Measurements from ENCODE around the gene FANCB.

The FANCB gene

DNA sequence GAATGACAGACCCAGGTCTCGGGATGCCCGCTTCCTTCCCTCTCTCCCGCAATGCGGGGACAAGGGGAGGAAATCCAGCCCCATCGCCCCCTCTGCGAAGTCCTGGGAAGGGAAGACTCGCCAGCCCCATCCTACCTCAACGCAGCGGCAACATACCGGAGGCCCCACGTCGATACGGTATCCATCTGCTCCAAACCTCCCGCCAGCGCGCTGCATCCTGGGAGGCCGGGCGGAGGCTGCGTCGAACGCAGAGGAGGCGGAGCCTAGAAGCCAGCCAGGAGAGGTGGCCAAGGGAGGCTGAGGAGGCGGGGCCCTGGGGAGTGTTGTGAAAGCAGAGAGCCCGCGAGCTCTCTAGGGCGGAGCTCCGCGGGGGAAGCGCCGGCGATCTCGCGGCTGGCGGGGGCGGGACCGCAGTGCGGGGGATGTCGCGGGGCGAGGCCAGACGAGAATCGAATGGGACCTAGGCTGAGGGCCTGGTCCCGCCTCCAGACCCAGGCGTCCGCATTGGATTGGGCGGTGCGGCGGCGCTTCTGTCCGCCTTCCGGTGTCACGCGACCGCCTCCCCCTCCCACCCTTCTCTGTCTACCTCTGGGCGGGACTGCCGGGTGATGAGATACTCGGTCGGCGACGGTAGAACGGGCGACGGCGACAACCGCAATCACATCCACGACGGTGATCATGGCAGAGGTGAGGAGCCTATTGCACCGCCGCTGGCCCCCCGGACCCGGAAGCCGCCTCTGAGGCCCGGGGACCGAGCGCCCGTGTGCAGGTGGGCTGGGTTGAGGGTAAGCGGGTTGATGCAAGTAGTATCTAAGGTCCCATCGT is at the start of gene FANCB, which contains the start of gene MOSPD2:
Gene FANCB, minus strand, starts transcription at position 219 of the 825 bp plus-strand sequence. CDS start 7,559 bp downstream, outside the sequence.
Gene MOSPD2, plus strand, starts transcription at position 571 of the 825 bp plus-strand sequence. Its CDS starts 108 bp downstream, at position 679.
- peak; percentile 77 for DNase-seq (ENCODE audit: low read depth)

DNA sequence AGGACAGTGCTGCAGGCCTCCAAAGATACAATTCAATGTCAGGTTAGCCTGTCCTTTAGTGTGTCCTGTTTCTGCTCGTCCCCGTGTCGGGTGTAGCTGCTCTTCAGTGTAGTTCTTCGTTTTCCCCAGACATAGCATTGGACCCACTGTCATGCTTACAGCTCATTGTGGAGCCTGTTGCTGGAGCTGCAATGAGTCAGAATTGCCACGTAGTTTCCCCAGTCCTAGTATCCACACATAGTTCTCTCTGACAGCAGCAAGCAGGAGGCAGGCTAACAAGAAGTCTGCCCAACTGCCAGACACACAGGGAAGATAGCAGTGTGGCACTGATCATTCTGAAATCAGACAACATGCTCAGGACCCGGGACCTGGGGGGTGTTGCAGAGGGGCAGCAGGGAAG is 49.6 kb upstream of the FANCB start:
- peak; percentile 33 for DNase-seq (ENCODE audit: low read depth)

DNA sequence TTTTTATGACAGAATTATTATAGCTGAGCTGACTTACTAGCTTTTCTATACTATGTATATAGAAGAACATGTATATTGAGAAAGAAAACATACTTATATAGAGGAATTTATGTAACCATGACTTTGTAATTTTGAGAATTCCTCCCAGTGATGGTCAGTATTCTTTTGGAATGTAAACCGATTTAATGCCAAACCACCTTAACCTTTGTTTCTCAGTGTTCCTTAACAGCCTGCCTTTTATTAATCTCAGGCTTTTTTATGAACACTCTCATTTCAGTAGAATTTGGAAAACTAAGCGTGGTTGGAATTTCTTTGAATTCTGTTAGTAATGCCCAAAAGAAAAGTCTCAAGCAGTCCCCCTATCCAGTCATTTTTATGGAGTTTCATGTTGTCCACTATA is 47.3 kb upstream of the FANCB start:
- peak; percentile 34 for DNase-seq (ENCODE audit: low read depth)

DNA sequence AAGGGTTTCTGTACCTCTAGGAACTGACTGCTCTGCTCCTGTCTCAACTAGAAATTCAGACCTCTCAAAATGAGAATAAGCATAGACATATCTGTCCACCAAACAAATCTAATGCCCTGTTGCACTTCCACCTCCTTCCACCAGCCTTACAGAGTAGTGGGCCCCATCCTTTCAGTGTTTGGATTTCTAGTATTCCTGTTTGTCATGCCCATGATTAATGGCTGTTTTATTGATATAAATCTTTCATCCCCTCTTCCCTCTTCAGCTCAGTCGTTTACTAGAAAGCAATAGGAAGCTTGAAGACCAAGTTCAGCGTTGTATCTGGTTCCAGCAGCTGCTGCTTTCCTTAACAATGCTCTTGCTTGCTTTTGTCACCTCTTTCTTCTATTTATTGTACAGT is 46.5 kb upstream of the FANCB start:
- DNase-seq (ENCODE audit: low read depth): no peak

DNA sequence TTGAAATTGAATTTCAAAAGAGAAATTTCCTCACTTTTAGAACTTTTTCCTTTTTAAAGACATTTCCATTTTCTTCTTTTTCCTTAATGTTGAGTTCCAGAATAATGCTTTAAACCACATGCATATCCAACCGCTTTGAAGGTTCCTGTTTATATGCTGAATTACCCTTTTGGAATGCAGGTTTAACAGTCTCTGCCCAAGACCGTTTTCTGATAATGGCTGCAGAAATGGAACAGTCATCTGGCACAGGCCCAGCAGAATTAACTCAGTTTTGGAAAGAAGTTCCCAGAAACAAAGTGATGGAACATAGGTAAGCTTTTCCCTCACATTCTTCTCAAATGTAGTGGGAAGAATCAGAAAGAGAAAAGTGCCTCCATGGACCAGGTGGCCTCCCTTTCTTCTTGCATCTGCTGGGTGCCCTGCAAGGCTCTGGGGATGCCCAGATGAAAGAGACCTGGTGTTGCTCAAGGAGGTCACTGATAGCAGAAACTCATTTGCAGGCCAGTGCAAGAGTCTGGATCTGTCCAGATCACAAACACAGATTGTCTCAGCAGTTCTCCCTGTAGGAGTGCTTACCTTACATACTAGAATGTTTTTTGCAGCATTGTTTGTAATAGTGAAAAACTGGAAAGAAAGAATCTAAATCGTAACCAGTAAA is 43.3 kb upstream of the FANCB start:
- peak; percentile 57 for DNase-seq (ENCODE audit: low read depth)

DNA sequence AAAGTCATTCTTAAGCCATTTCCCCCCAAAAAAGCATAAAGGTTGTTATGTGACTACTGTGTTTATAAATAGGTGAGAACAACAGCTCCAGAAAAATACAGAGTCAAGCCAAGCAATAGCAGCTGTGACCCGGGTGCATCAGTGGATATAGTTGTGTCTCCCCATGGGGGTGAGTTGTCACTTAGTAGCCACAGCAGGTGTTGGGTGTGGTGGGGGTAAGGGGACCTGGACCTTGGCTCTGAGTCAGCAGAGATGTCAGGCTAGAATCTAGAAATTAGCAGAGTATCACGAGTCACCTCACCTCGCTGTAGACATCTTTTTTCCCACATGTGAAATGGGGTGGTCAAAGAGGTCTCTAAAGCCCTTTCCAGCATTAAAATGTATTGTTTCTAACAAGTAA is 42.7 kb upstream of the FANCB start:
- DNase-seq (ENCODE audit: low read depth): no peak

DNA sequence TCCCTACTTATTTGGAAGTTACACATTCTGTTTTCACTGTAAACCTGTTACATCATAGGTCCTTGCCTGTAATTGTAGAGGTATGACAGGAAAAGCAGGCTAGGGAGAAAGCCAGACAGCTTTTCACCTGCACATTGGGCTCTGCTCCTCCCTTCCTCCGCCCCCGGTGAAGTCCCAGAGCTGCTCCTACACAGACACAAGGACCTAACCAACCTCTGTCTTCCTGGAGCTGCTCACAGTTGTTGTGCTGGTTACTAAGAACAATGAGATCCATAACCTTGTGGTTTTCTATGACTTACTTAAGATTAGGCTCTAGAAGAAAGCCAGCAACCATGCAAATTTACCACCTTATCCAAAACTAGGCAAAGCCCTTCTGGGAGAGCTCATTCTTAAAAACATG is 40.4 kb upstream of the FANCB start:
- no peak for DNase-seq (ENCODE audit: low read depth)

DNA sequence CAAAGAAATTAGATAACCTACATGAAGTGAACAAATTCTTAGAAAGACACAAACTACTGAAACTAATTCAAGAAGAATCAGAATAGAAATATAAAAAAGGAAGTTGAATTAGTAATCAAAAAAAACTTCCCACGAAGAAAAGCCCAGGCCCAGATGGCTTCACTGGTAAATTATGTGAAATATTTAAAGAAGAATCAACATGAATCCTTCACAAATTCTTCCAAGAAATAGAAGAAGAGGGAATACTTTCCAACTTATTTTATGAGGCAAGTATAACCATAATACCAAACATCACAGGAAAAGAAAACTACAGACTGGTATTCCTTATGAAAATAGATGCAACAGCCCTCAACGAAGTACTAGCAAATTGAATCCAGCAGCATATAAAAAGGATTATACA is 31.0 kb upstream of the FANCB start:
- no peak for DNase-seq (ENCODE audit: low read depth)

DNA sequence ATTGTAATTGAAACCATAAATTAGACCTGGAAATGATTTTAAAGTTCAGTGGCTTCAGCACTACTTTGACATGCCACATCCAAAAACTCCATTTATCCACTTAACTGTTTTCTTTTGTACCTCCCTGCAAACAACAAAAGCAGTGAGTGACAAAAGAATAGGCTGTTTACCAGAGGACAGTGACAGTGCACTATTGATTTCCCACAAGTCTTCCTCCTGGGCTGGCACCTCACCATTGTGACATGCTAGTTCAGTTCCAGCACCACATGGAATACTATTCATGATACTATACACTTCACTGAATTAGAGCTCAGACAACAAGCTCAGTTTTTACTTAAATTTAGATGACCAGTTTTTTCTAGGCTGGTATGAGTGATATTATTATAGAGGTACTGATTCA is 29.7 kb upstream of the FANCB start:
- no peak for DNase-seq (ENCODE audit: low read depth)

DNA sequence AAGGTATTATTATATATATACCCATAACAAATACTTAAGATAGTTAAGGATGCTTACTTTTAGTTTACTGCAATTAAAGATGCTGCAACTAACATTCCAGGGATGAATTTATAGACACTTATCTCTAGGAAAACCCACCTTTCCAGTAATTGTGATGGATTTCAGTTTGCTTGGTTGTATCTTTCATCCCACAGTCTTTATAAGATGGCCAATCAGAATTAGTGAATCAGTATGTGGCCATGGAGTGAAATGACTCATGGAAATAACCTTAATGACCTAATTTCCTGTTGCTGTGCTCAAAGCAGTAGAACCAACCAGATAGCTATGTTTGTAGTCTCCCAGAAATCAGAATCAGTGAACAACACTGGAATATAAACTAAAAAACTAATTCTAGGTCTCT is 26.7 kb upstream of the FANCB start:
- DNase-seq (ENCODE audit: low read depth): peak; percentile 23

DNA sequence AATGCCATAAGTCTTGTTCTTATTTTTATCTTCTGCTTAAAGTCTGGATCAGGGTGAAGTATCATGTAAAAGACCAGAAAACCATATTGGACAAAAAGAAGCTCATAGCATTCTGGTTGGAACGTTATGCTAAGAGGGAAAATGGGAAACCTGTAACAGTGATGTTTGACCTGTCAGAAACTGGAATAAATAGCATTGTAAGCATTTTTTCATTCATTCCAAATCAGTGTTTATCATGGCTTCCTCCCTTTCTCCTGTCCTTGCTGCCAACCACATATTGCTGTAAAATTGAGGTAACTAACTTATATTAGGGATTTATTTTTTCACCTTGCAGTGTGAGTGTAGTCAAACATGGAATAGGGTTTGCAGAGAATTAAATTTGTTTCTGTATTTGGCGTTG is 24.2 kb upstream of the FANCB start:
- DNase-seq (ENCODE audit: low read depth): no peak

DNA sequence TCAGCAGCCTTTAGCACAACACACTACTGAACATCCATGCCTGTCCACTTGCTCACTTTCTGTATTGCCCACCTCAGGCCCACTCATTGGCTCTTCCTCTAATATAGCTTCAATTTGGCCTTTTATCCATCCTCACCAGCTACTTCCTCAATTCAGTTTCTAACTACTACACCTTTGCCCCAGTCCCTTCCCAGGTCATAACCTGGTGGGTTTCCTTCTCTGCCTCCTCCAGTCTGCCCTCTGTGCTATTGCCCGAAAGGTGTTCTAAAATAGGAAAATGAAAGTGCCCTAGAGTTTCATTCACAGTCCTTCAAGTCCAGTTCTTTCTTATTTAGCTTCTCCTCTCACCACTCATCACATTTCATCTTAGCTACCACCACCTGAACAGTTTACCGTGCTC is 23.4 kb upstream of the FANCB start:
- no peak for DNase-seq (ENCODE audit: low read depth)

DNA sequence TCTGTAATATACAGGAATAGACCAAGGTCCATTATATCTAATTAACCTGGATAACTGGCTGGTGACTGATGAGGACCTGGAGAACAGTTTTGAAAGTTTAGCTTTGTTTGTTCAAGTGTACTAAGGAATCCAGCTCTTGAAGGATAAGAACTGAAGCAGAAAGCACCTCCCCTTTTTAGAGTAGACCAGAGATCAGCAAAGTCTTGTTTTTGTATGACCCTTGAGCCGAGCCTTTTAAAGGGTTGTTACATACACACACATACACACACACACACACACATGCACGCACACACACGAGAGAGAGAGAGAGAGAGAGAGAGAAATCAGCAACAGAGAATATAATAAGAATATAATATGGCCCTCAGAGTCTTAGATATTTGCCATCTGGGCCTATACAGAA is 13.4 kb upstream of the FANCB start:
- no peak for DNase-seq (ENCODE audit: low read depth)

DNA sequence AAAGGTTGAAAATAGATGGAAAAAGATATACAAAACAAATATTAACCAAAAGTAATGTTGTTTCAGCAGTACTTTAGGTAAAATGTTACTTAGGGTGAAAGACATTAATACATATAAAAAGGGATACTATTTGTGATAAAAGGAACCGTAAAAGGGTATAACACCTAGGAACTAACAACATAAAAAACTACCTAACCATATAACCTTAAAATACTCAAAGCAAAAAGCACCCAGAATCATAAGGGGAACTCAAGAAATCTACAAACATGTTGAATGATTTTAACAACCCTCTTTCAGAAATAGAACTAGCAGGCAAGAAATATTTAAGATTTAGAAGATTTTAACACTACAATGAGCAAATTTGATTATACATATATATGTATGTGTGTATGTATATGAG is 11.8 kb upstream of the FANCB start:
- DNase-seq (ENCODE audit: low read depth): no peak

DNA sequence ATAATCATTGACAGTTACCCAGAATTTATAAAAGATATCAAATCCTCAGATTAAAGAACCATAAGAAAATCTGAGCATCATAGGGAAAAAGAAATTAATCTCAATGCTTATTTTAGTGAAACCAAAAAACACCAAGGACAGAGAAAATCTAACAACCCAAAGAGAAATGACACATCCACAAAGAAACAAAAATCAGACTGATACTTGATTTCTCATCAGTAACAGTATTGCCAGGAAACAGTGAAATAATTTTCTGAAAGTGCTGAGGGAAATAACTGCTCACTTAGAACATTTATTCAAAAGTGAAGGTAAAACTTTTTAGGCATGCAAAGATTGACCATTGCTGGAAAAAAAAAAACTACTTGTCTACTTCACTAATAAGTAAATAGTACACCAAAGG is 11.0 kb upstream of the FANCB start:
- DNase-seq (ENCODE audit: low read depth): no peak

DNA sequence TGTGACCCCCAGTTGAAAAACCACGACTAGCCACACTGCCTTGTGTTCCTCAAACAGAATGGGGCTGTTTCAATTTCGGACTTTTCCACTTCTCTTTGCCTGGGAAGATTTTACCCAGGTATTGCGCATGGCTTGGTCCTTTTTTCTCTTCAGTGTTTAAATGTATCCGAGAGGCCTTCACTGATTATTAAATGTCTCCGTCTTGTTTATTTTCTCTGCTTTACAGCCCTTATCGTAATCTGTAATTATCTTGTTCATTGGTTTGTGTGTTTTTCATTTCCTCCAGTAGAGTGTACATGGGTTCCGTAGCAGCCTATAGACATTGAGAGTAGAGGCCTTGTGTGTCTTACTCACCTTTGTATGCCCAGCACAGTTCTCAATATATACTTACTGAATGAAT is 2.8 kb upstream of the FANCB start:
- no peak for DNase-seq (ENCODE audit: low read depth)

DNA sequence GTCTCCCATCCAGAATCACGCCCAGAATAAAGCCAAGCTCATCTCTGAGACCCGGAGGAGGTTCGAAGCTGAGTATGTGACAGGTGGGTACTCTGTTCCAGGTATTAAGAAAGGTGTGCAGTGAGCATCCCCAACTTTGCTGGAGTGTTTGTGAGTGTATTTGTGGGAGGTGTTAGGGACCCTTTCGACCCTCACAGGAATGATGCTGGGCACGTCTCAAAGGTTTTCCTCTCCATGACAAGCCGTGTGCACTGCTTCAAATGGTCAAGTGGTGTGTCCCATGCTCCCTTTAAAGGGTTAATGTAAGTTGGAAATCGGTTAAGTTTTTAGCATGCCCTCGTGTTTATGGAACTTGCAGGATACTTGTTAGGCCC is 794 bp upstream of the FANCB start:
- no peak for DNase-seq (ENCODE audit: low read depth)

DNA sequence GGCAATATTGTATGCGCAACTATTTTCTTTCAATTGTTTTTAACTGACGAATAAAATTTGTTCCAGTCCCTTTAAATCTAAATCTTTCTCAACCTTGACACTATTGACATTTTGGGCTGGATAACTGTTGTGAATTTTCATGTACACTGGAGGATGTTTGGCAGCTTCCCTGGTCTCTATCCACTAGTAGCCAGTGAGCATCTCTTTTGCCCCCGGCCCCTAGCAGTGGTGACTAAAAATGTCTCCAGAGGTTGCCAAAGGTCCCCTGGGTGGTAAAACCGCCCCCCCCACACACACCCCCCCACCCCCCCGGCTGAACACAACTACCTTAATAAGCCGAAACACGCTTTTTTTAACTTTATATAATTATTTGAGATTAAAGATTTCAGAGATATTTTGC is 514 bp downstream of the FANCB start:
- no peak for DNase-seq (ENCODE audit: low read depth)

DNA sequence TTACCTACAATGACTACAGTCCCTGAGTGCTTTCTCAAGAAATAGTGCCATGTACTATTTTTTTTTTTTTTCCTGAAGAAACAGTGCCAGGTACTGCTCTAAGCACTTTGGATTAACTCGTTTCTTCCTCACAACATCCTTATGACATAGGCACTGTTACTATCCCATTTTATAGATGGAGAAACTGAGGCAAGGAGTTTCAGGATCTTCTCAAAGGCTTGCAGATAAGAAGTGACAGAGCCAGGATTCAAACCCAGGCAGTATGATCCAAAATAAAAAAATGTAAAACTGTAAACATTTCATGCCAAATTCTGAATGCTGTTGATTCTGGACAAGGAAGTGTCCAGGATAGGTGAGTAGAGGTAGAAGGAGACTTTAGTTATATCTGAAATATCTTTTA is 1.1 kb downstream of the FANCB start:
- DNase-seq (ENCODE audit: low read depth): no peak

DNA sequence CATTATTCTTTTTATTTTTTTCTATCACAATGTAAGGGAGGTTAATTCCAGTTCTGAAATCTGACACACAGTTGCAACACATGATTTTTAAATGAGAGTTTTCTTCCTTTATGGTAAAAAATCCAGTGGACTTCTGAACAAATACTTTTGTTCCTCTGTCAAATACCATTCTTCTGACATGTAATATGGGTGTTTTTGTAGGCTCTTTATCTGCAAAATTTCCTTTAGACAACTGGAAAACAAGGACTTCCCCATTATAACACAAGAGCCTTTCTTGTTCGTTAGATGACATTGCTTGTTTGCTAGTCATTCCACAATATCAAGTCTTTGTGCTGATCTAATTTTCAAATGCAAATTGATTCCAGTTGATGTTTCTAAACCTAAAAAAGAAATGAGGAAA is 7.7 kb downstream of the FANCB start:
- no peak for DNase-seq (ENCODE audit: low read depth)

DNA sequence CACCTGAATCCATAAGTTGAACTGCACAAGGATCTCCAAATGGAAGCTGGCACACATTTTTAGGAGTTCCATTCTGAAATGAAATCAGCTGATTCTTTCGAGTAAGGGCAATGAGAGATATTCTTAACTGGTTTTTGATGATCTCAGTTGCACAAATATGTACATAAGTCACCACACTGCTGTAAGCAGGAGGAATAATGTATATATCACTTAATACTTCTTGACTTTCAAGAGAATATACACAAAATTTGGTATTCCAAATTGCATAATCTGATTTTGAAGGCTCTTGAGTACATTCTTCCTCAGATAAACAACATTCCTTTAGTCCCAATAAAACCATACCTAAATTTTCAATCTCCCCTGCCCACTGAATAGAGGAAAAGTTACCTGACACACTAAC is 8.2 kb downstream of the FANCB start:
- DNase-seq (ENCODE audit: low read depth): peak; percentile 26

DNA sequence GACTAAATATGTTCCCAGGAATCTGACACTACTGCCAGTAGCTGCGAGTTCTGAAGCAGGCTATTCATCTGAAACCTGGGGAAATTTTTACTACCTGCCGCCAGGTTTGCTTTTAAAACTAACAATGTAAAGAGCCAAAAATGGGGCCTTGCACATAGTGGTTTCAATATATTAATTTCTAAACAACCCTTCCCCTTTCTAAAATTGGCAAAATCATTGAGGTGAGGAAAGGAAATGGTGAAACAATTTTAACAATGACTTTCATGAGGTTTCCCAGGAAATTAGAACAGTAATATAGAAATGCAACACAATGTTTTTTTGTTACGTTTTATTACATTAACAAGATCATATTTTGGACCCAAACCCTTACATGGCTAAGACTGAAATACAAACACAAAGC is 21.3 kb downstream of the FANCB start:
- DNase-seq (ENCODE audit: low read depth): no peak

DNA sequence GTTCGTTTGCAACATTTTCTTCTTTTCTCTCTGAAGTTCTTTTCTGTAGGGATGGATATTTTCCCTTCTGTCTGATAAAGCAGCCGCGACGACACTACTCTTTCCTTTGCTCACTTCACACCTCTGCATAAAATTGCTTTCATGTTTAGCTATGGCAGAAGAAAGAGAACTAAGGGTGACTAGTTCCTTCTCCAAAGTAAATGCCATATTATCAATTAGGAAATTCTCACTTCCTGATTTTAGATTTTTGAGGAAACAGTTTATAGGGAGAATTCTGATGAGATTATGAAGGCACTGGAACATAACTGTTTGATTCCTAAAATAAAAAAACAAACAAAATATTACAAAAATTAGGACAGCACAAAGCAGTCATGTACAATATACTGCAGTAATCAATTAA is 29.2 kb downstream of the FANCB start:
- DNase-seq (ENCODE audit: low read depth): no peak

DNA sequence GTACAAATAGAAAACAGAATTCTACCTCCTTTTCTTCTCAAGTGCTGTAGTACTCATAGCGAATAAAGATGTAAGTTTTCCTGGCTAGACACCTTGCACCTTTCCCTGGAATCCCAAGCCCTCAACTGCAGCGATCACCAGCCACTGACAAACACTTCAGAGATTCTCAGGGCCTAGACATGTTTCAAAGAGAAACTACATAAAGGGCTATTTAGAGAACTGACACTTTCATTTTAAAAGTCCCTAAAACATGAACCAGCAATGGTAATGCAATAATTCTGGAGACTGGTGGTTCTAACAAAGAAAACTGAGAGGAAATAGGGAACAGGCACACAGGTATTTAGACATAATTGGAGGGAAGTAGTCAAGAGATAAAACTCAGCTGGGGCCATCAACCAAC is 35.7 kb downstream of the FANCB start:
- DNase-seq (ENCODE audit: low read depth): no peak

All from HS-5 (cell line).